Sigmoid colon (tissue), 4 donors: Measurements from ENCODE around the gene FECH.

Experiments
- EP300 ChIP-seq, 4 donors: sonication (generic); formaldehyde crosslinking; IDR thresholded peaks; one replicate each; pipeline ENCODE4 v1.6.1; 2017; ENCODE audit warnings: antibody characterized with exemption in 4 of 4
- POLR2A ChIP-seq, 2 donors: fragments of 450-650 bp; IDR thresholded peaks; one replicate each; pipeline ENCODE4 v1.6.1; 2016; ENCODE audit warnings: antibody characterized with exemption in 2 of 2, mild to moderate bottlenecking in 2 of 2, moderate library complexity in 2 of 2
- POLR2AphosphoS5 ChIP-seq, 4 donors: sonication (generic); formaldehyde crosslinking; IDR thresholded peaks; one replicate each; pipeline ENCODE4 v1.6.1; 2017; ENCODE audit warnings: antibody characterized with exemption in 4 of 4
- TF ChIP-seq, protein P1 (sequence below), 4 experiments: fragments of 450-650 bp in 3 of 4; fragments of 200-600 bp in 1 of 4; IDR thresholded peaks; one replicate each; pipeline ENCODE4 v1.5.1; 2016 to 2019; ENCODE audit warnings: antibody characterized with exemption in 4 of 4, mild to moderate bottlenecking in 3 of 4, moderate library complexity in 2 of 4

DNA sequence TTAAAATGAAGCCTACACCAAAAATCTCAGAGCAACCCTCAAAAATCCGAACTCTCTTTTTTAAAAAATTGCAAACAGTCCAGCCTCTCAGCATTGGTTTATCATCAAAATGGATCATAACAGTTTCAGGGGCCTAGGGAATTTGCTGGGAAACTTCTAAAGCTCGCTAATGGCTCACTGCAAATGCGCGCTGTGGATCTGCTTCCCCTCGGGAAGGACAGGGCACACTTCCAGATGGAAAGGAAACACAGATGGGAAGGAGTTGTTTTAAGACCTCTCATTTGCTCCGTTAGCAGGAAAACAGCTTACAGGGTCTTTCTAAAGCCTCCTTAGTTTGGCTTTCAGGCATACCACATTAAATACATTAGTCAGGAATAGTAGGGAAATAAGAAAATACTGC, 27.2 kb downstream of the FECH start:
- TF ChIP-seq POLR2AphosphoS5 (IDR thresholded peaks at IDR 0.05) = no peak
- no peak for TF ChIP-seq POLR2A (IDR thresholded peaks at IDR 0.05)
- TF ChIP-seq, protein P1, sequence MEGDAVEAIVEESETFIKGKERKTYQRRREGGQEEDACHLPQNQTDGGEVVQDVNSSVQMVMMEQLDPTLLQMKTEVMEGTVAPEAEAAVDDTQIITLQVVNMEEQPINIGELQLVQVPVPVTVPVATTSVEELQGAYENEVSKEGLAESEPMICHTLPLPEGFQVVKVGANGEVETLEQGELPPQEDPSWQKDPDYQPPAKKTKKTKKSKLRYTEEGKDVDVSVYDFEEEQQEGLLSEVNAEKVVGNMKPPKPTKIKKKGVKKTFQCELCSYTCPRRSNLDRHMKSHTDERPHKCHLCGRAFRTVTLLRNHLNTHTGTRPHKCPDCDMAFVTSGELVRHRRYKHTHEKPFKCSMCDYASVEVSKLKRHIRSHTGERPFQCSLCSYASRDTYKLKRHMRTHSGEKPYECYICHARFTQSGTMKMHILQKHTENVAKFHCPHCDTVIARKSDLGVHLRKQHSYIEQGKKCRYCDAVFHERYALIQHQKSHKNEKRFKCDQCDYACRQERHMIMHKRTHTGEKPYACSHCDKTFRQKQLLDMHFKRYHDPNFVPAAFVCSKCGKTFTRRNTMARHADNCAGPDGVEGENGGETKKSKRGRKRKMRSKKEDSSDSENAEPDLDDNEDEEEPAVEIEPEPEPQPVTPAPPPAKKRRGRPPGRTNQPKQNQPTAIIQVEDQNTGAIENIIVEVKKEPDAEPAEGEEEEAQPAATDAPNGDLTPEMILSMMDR (IDR thresholded peaks at IDR 0.05) = no peak
- TF ChIP-seq EP300 (IDR thresholded peaks at IDR 0.05) = no peak
